Measurements from ENCODE around the gene FRY.

The FRY gene

DNA sequence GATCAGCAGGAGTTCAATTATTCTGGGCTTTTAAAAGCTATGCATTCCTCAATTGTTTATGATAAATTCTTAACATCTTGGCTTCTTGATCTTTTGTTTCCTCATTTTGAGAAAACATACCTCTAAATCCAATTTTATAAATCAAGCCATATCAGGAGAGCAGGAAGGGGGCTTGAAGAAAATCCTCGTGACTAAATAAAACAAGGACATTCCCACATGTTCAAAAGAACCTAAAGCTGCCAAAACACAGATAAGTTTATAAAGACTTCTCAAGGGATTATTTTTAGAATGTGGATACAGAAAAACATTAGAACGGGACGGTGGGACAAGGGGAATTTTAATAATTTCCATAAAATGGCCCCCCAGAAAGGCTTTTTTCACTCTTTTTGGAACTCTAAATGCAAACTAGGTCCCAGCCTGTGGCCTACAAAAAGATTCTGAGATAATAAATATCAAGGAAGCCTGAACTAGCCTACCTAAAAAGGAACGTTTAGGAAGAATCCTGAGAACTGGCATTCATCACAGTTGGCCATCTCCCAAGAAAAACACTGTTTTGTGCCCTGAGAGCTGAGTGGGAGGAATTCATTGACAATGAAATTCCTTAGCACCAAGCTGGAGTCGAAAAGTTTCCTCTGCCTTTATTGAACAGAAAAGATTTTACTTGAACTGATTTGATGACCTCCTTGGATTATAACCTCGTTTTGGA is 253.5 kb downstream of the FRY start:
- Mint-ChIP-seq H3K27me3 (no peaks in the 10 kb centered on the region), H3K4me3 (no peak overlapping the region), H3K4me1 (ENCODE audit: low read depth) (no peaks in the 10 kb centered on the region), H3K36me3 (ENCODE audit: low read depth) (no peaks in the 10 kb centered on the region), H3K9me3 (no peaks in the 10 kb centered on the region), H3K27ac (no peak overlapping the region)

GRCh38 chr13:32285633-32285965 is 254.0 kb downstream of the FRY start:
- no peaks in the 10 kb centered on the region for H3K9me3 Mint-ChIP-seq
- H3K27me3 Mint-ChIP-seq: no peaks in the 10 kb centered on the region
- no peaks in the 10 kb centered on the region for H3K36me3 Mint-ChIP-seq (ENCODE audit: low read depth)
- no peaks in the 10 kb centered on the region for H3K4me1 Mint-ChIP-seq (ENCODE audit: low read depth)
- H3K27ac Mint-ChIP-seq: no peak overlapping the region
- no peak overlapping the region for H3K4me3 Mint-ChIP-seq

- Mint-ChIP-seq H3K27ac (no peak overlapping the region), H3K4me3 (no peak overlapping the region), H3K9me3 (no peaks in the 10 kb centered on the region), H3K36me3 (ENCODE audit: low read depth) (no peaks in the 10 kb centered on the region), H3K4me1 (ENCODE audit: low read depth) (peaks cover 8% of the 10 kb centered on the region), H3K27me3 (peaks cover 25% of the 10 kb centered on the region)
Observed at GRCh38 chr13:32297206-32297605, 265.6 kb downstream of the FRY start.

DNA sequence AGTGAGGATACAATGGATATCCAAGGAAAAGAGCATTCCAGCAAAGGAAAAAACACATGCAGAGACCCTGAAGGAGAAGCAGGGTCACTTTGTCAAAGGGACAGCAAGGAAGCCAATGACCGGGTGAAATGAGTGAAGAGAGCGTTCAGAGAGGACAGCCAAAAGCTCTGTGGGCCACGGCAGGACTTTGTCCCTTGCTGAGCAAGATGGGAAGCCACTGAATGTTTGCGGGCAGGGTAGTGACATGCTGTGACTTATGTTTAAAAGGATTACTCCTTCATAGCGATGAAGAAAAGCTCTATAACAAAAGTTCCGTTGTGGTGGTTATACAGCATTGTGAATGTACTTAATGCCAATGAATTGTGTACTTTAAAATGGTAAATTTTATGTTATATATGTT is 267.1 kb downstream of the FRY start:
- Mint-ChIP-seq H3K4me1 (ENCODE audit: low read depth) (peaks cover 8% of the 10 kb centered on the region), H3K27me3 (peaks cover 25% of the 10 kb centered on the region), H3K27ac (no peak overlapping the region), H3K9me3 (no peaks in the 10 kb centered on the region), H3K4me3 (no peak overlapping the region), H3K36me3 (ENCODE audit: low read depth) (no peaks in the 10 kb centered on the region)

GRCh38 chr13:32299893-32300292 is 268.3 kb downstream of the FRY start:
- Mint-ChIP-seq H3K4me3 (no peak overlapping the region), H3K36me3 (ENCODE audit: low read depth) (no peaks in the 10 kb centered on the region), H3K9me3 (no peaks in the 10 kb centered on the region), H3K27ac (no peak overlapping the region), H3K4me1 (ENCODE audit: low read depth) (peaks cover 8% of the 10 kb centered on the region), H3K27me3 (peaks cover 25% of the 10 kb centered on the region)

DNA sequence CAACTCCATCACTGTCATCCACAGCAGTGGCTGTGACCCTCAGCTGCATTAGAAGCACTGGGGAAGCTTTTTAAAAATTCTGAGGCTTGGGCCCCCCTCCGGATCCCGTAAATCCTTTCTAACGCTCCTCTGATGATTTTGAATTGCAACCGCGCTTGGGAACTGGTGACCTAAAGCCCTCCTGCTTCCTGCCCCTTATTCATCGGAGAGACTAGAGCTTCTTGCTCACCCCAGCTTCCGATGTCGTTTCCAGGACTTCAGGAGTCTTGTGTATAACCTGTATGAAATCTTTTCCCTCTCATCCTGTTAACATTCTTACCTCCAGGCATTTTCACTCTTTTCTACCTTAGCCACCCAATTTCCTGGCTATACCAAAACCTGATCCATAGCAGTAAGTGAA is 268.8 kb downstream of the FRY start:
- H3K4me3 Mint-ChIP-seq: no peak overlapping the region
- peaks cover 25% of the 10 kb centered on the region for H3K27me3 Mint-ChIP-seq
- H3K9me3 Mint-ChIP-seq: no peaks in the 10 kb centered on the region
- H3K4me1 Mint-ChIP-seq (ENCODE audit: low read depth): peaks cover 8% of the 10 kb centered on the region
- H3K36me3 Mint-ChIP-seq (ENCODE audit: low read depth): no peaks in the 10 kb centered on the region
- no peak overlapping the region for H3K27ac Mint-ChIP-seq

DNA sequence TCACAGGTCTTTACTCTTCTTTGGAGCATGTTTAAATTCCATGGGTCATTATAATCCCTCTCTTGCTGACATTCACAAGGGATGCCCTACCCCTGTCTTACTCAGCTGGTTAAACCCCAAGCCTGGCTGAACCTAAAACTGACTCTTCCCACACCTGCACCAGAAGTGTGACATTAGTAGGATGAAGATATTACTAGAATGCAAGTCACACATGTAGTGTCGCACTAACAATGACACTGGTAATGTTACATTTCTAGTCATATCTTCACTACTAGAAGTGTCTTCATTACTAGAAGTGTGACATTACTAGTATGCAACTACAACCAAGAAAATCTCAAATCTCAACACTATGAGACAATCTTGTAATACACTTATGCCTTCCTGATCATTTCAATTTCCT is 269.3 kb downstream of the FRY start:
- no peaks in the 10 kb centered on the region for H3K9me3 Mint-ChIP-seq
- peaks cover 24% of the 10 kb centered on the region for H3K27me3 Mint-ChIP-seq
- no peak overlapping the region for H3K4me3 Mint-ChIP-seq
- H3K4me1 Mint-ChIP-seq (ENCODE audit: low read depth): peaks cover 8% of the 10 kb centered on the region
- no peak overlapping the region for H3K27ac Mint-ChIP-seq
- no peaks in the 10 kb centered on the region for H3K36me3 Mint-ChIP-seq (ENCODE audit: low read depth)

DNA sequence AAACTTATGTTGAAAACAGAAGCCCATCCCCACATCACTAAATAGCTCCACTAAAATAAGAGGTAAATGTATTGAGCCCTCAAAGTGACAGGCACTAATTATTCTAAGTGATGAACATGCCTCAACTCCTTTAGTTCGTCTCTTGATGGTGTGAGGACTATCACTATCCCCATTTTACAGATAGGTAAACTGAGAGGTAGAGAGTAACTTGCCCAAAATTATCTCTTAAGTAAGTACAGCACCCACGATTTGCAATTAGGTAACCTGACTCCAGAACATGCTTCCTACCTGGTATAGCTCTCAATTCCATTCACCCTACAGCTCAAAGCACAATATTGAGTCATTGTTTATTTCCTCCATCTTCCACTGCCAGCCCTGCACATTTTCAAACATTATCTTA is 270.9 kb downstream of the FRY start:
- Mint-ChIP-seq H3K36me3 (ENCODE audit: low read depth) (no peaks in the 10 kb centered on the region), H3K4me3 (no peak overlapping the region), H3K27ac (no peak overlapping the region), H3K9me3 (no peaks in the 10 kb centered on the region), H3K4me1 (ENCODE audit: low read depth) (peaks cover 2% of the 10 kb centered on the region), H3K27me3 (peaks cover 21% of the 10 kb centered on the region)

GRCh38 chr13:32305646-32306045 is 274.1 kb downstream of the FRY start:
- Mint-ChIP-seq H3K4me1 (ENCODE audit: low read depth) (peaks cover 8% of the 10 kb centered on the region), H3K27me3 (no peaks in the 10 kb centered on the region), H3K9me3 (no peaks in the 10 kb centered on the region), H3K27ac (no peak overlapping the region), H3K4me3 (no peak overlapping the region), H3K36me3 (ENCODE audit: low read depth) (no peaks in the 10 kb centered on the region)

DNA sequence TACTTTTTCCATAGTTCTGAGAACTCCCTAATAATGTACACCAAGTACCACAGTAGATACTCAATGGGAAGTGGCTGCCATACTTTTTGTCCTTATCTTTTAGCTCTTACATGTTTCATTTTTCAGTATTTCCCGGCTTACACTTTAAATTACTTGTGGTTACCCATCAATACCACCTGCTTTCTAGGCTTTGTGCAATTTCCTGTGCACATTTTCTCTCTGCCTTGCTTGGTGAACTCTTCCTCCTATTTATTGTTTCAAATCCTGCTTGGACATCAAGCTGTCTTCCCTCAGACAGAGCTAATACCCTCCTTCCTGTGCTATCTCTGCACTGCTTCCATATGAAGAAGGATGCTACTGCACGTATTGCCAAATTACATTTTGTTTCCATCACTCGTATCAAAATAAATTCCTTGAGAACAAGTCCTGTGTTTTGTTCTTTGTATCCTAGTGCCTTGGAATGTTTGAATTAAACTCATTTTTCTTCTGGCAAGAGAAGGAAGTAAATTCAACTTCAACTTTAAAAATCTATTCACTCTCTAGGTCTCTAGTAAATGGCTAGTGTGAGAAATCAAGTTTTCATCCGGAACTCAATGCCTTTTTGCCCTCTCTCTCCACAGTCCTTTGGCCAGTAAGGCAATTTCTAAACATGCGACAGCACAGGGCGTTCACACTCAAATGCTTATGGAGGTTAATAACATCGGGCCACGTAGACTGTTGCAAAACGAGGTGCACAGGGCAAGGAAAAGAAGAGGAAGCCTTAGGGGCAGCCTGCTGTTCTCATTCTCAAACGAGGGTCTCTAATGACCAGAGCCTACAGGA is 277.9 kb downstream of the FRY start:
- Mint-ChIP-seq H3K4me1 (ENCODE audit: low read depth) (peaks cover 13% of the 10 kb centered on the region), H3K27ac (no peak overlapping the region), H3K4me3 (no peak overlapping the region), H3K36me3 (ENCODE audit: low read depth) (no peaks in the 10 kb centered on the region), H3K9me3 (no peaks in the 10 kb centered on the region), H3K27me3 (no peaks in the 10 kb centered on the region)

DNA sequence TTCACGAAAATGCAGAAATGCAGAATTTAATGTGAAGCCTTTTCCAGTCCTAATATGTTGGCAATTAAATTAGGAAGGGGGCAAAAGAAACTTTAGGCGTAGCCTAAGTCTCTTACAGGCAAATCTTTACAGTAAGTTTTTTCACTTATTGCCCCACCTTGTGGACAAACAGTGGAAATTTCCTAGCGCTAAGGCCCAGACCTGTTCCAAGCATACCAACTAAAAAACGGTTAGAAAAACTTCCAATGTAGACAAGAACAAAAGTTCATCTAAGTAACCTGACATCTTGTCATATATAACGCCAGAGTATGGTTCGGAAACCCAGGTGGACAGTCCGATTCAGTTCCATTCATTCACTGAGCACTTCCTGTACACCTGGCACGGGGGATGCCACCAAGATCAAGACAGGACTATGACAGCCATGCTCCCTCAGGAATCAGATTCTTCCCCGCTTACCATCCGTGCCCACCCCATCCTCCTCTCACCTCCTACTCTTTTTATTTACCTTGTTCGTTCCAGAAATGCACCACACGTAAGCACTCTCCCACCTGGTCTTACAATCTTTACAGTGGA is 278.6 kb downstream of the FRY start:
- H3K9me3 Mint-ChIP-seq: no peaks in the 10 kb centered on the region
- H3K36me3 Mint-ChIP-seq (ENCODE audit: low read depth): no peaks in the 10 kb centered on the region
- H3K4me1 Mint-ChIP-seq (ENCODE audit: low read depth): peaks cover 20% of the 10 kb centered on the region
- H3K27ac Mint-ChIP-seq: no peak overlapping the region
- no peaks in the 10 kb centered on the region for H3K27me3 Mint-ChIP-seq
- H3K4me3 Mint-ChIP-seq: no peak overlapping the region

- no peaks in the 10 kb centered on the region for H3K9me3 Mint-ChIP-seq
- H3K27me3 Mint-ChIP-seq: no peaks in the 10 kb centered on the region
- no peak overlapping the region for H3K4me3 Mint-ChIP-seq
- H3K4me1 Mint-ChIP-seq (ENCODE audit: low read depth): peaks cover 21% of the 10 kb centered on the region
- peaks cover 3% of the 10 kb centered on the region for H3K36me3 Mint-ChIP-seq (ENCODE audit: low read depth)
- H3K27ac Mint-ChIP-seq: no peak overlapping the region
Observed at GRCh38 chr13:32311188-32311897, 279.8 kb downstream of the FRY start.

DNA sequence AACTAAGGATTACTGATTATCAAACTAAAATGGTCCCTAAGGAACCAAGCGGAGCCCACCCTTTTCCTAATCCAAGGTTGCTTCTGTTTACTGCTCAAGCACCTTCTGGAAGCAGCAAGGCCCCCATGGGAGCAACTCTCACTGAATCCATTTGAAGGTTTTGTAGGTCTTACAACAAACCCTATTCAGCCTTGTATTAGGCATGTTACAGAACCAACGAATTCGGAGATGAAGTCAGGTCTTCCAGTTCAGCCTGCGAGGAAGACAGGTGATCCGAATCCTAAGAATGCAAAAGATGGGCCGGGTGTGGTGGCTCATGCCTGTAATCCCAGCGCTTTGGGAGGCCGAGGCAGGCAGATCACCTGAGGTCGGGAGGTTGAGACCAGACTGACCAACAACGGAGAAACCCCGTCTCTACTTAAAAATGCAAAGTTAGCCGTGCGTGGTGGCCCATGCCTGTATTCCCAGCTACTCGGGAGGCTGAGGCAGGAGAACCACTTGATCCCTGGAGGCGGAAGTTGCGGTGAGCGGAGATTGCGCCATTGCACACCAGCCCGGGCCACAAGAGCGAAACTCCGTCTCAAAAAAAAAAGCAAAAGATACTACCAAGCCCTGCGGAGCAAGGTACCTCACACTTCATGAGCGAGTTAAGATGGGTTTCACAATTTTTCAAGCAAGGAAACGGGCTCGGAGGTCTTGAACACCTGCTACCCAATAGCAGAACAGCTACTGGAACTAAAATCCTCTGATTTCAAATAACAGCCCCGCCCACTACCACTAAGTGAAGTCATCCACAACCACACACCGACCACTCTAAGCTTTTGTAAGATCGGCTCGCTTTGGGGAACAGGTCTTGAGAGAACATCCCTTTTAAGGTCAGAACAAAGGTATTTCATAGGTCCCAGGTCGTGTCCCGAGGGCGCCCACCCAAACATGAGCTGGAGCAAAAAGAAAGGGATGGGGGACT is 283.0 kb downstream of the FRY start:
- peak overlapping the region; percentile 92 for H3K4me3 Mint-ChIP-seq
- no peaks in the 10 kb centered on the region for H3K9me3 Mint-ChIP-seq
- peak overlapping the region; percentile 99 for H3K27ac Mint-ChIP-seq
- H3K4me1 Mint-ChIP-seq (ENCODE audit: low read depth): peaks cover 21% of the 10 kb centered on the region
- H3K36me3 Mint-ChIP-seq (ENCODE audit: low read depth): peaks cover 20% of the 10 kb centered on the region
- no peaks in the 10 kb centered on the region for H3K27me3 Mint-ChIP-seq

Measured in stimulated activated naive CD8-positive, alpha-beta T cell treated with anti-CD3 and anti-CD28 coated beads, Interleukin-15, Interleukin-2, amounts not matched to agents 100 ng/mL and 50 ng/mL, for 24 hours (primary cell).